HEK293T (cell line): Measurements from ENCODE around the gene INHBC.
A peak's percentile ranks its signal among the peaks of the same experiment; 100 is the strongest.

ENCODE experiments used
- ARNT ChIP-seq: fragments of 450-650 bp; IDR thresholded peaks from 2 replicates; pipeline ENCODE4 v1.6.1; 2017; ENCODE audit warnings: mild to moderate bottlenecking
- BHLHE40 ChIP-seq: fragments of 450-650 bp; IDR thresholded peaks from 2 replicates; pipeline ENCODE4 v1.6.1; 2016; ENCODE audit warnings: mild to moderate bottlenecking, moderate library complexity, borderline replicate concordance
- CTBP1 ChIP-seq: fragments of 450-650 bp; IDR thresholded peaks from 2 replicates; pipeline ENCODE4 v1.6.1; 2016; ENCODE audit warnings: borderline replicate concordance
- ELF4 ChIP-seq: fragments of 450-650 bp; IDR thresholded peaks from 2 replicates; pipeline ENCODE4 v1.6.1; 2017; ENCODE audit warnings: antibody characterized with exemption
- FOXA1 ChIP-seq: fragments of 450-650 bp; IDR thresholded peaks from 2 replicates; pipeline ENCODE4 v1.6.1; 2016; ENCODE audit warnings: mild to moderate bottlenecking
- FOXK2 ChIP-seq: fragments of 450-650 bp; IDR thresholded peaks from 2 replicates; pipeline ENCODE4 v1.6.1; 2016; ENCODE audit warnings: mild to moderate bottlenecking
- FOXM1 ChIP-seq: fragments of 450-650 bp; IDR thresholded peaks from 2 replicates; pipeline ENCODE4 v1.6.1; 2017; ENCODE audit warnings: mild to moderate bottlenecking, borderline replicate concordance
- LEF1 ChIP-seq: fragments of 450-650 bp; IDR thresholded peaks from 2 replicates; pipeline ENCODE4 v1.6.1; 2017; ENCODE audit warnings: mild to moderate bottlenecking, borderline replicate concordance
- NFRKB ChIP-seq: fragments of 450-650 bp; IDR thresholded peaks from 2 replicates; pipeline ENCODE4 v1.6.1; 2016; ENCODE audit warnings: mild to moderate bottlenecking, moderate library complexity
- PKNOX1 ChIP-seq: fragments of 450-650 bp; IDR thresholded peaks from 2 replicates; pipeline ENCODE4 v1.6.1; 2016
- SP1 ChIP-seq: fragments of 450-650 bp; IDR thresholded peaks from 2 replicates; pipeline ENCODE4 v1.6.1; 2017
- SUZ12 ChIP-seq: fragments of 450-650 bp; IDR thresholded peaks from 2 replicates; pipeline ENCODE4 v1.6.1; 2016; ENCODE audit warnings: mild to moderate bottlenecking
- TARDBP ChIP-seq: fragments of 450-650 bp; IDR thresholded peaks from 2 replicates; pipeline ENCODE4 v1.6.1; 2016
- ZNF384 ChIP-seq: fragments of 450-650 bp; IDR thresholded peaks from 2 replicates; pipeline ENCODE4 v1.6.1; 2016

GRCh38 chr12:57430112-57430930, 4.3 kb upstream of the INHBC start:
- TF ChIP-seq NFRKB (no peak), BHLHE40 (no peak), SP1 (no peak), ARNT (no peak), SUZ12 (no peak), FOXK2 (no peak), PKNOX1 (no peak), TARDBP (no peak), FOXM1 (0 out of 2 replicates have a peak, but pooled peaks have one; percentile 26), FOXA1 (no peak), ELF4 (no peak), CTBP1 (no peak), LEF1 (no peak), ZNF384 (no peak)
